Left lung (tissue), 10 donors: ENCODE data around the gene CUTC. TPM values are rescaled to one million over a fixed set of nuclear protein-coding genes. Genes with fewer than 3 reads are reported as not detected.

Experiments used
- ATAC-seq: fragments of 200-7000 bp; cut with Tn5 transposase; one replicate; pipeline ENCODE4 v1.9.1; 2020; ENCODE audit warnings: moderate library complexity
- DNase-seq, 4 donors: peaks; one replicate each; pipeline ENCODE4 v3.0.0-alpha.2; 2013 to 2020
- H3K27ac ChIP-seq, 2 donors: fragments of 200-600 bp; sonication (generic) in 1 of 2; one replicate each; pipeline versions ENCODE4 v1.5.0 to v1.8.0; 2020 to 2021
- H3K27me3 ChIP-seq, 2 donors: fragments of 200-600 bp; sonication (generic) in 1 of 2; one replicate each; pipeline versions ENCODE4 v1.5.0 to v1.8.0; 2020 to 2021
- H3K36me3 ChIP-seq, 2 donors: fragments of 200-600 bp; sonication (generic) in 1 of 2; one replicate each; pipeline versions ENCODE4 v1.5.0 to v1.8.0; 2020 to 2021
- H3K4me1 ChIP-seq, 2 donors: fragments of 200-600 bp; one replicate each; pipeline ENCODE4 v1.8.0; 2021
- H3K4me3 ChIP-seq, 2 donors: fragments of 200-600 bp; sonication (generic) in 1 of 2; one replicate each; pipeline versions ENCODE4 v1.5.0 to v1.8.0; 2020 to 2021; ENCODE audit warnings: mild to moderate bottlenecking in 1 of 2
- H3K9me3 ChIP-seq, 2 donors: fragments of 200-600 bp; sonication (generic) in 1 of 2; one replicate each; pipeline versions ENCODE4 v1.5.0 to v1.8.0; 2020 to 2021
- CTCF ChIP-seq, 2 donors: fragments of 200-600 bp; sonication (generic) in 1 of 2; IDR thresholded peaks; one replicate each; pipeline versions ENCODE4 v1.5.0 to v1.8.0; 2021; ENCODE audit warnings: antibody characterized with exemption in 2 of 2
- intact Hi-C, 2 donors: fragments of 100-400 bp; cut with DNase I; formaldehyde crosslinking; loops; one replicate each; pipeline versions ENCODE4 v1.11.2 to v1.14.2; 2022
- polyA plus RNA-seq, 6 donors: library from polyadenylated mRNA; unstranded; fragments of 120-200 nt; gene quantifications; one replicate each; pipeline ENCODE4 v1.2.1, GENCODE V29; 2013; ENCODE audit not compliant: insufficient read length in 6 of 6
- total RNA-seq, 2 donors: library from RNA; stranded (reverse); fragmentation: NEBNext Ultra II Directional; extraction: Animal tissue kit (Norgen Biotek cat#: 25700); gene quantifications; one replicate each; pipeline ENCODE4 v1.2.1, GENCODE V29; 2021
- donor health status: DM: no; HTN: yes; CAD: no.
- donor health status: DM: no; HTN: no; CAD: no.

CUTC gene
- total and polyA plus RNA-seq, 8 donors: 12.3 to 28.4 (median 22.4) TPM

DNA sequence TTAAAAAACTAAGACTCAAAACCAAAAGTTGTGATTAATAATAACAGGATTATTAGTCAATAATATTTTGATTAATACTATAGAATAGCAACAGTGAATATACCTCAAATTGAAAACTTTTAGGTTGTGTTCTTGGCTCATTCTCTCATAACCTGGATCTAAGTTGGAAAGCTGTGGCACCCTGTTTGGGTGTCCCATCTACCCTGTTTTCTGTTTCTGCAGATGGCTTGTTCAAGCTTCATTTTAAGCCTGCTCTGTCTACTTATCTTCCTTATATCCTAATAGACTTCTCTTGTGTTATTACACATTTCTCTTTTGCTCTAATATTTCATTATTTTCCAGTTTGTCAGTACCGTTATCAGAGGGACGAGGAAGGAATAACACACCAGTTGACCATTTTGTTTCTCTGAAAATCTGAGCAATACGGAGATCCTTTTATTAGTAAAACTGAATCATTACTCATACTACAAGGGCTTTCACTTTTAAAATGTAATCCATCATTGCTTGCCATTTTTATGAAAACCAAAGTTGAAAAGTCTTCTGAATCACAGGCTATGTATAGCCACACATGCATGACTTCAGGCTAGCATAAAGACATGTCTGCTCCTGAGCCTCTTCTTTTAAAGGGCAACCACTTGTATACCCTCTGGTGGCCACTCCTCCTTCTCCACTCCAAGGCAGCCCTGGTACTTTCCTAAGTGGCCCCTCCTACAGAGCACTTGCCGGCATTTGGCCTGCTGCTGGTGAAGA is 22.4 kb upstream of the CUTC start:
- Histone ChIP-seq H3K9me3 (no peaks in the 10 kb centered on the region), H3K27ac (no peak overlapping the region), H3K4me3 (no peak overlapping the region), H3K27me3 (no peaks in the 10 kb centered on the region), H3K36me3 (peaks cover 0 to 79% of the 10 kb centered on the region in 2 donors), H3K4me1 (no peaks in the 10 kb centered on the region)
- ATAC-seq: peak; percentile 86
- intact Hi-C loops: loop anchor here in 1 of 2 donors (10.0 kb wide), 1 partner anchor 75 kb away; no protein-coding TSS in a partner anchor
- no peak for TF ChIP-seq CTCF (IDR thresholded peaks at IDR 0.05)
- DNase-seq: no peak

DNA sequence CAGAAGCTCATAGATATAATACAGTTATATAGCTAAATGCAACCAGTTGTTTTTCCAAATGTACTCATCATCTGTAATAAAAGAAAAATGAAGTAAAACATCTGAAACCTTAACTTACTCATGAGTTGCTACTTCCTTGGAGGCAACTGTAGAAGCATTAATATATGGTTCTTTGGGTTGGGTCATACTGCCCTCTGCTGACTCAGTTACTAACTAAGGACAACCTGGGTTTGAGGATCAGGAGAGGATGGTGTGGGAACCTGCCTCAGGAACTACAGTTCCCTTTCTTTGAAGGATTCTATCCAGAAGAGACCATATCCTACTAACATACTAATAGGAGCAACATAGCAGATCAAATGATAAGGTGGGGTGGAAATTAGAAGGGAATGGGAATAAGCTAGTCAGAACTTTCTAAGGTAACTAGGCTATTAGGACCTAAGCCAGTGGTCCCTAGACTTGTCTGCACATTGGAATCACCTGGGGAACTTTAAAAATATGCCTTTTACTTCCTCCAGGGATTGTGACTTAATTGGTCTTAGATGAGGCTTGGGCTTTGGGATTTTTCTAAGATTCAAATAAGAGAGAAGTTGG is 20.8 kb upstream of the CUTC start:
- DNase-seq (peak in 2 of 4 donors; percentile 17 to 52), ATAC-seq (peak; percentile 90)
- peaks cover 0 to 79% of the 10 kb centered on the region in 2 donors for H3K36me3 ChIP-seq
- no peak overlapping the region for H3K4me3 ChIP-seq
- H3K27me3 ChIP-seq: no peaks in the 10 kb centered on the region
- H3K4me1 ChIP-seq: no peaks in the 10 kb centered on the region
- no peak overlapping the region for H3K27ac ChIP-seq
- no peaks in the 10 kb centered on the region for H3K9me3 ChIP-seq
- TF ChIP-seq CTCF (IDR thresholded peaks at IDR 0.05): peak in 1 of 2 donors; percentile 38
- intact Hi-C loops: loop anchor here in 1 of 2 donors (10.0 kb wide), 1 partner anchor 76 kb away; no protein-coding TSS in a partner anchor

- Histone ChIP-seq H3K27me3 (no peaks in the 10 kb centered on the region), H3K36me3 (peaks cover 0 to 94% of the 10 kb centered on the region in 2 donors), H3K9me3 (no peaks in the 10 kb centered on the region), H3K4me1 (no peaks in the 10 kb centered on the region), H3K4me3 (no peak overlapping the region), H3K27ac (no peak overlapping the region)
- no peak for ATAC-seq
- no peak for TF ChIP-seq CTCF (IDR thresholded peaks at IDR 0.05)
- intact Hi-C loops: loop anchor here in 1 of 2 donors (10.0 kb wide), 1 partner anchor 80 kb away; no protein-coding TSS in a partner anchor
- no peak for DNase-seq
These were observed 17.6 kb upstream of the CUTC start for GRCh38 chr10:99714446-99714845.

GRCh38 chr10:99720387-99720786 is 11.6 kb upstream of the CUTC start:
- intact Hi-C loops: no loop called here
- H3K27ac ChIP-seq: no peak overlapping the region
- DNase-seq: no peak
- ATAC-seq: no peak
- no peaks in the 10 kb centered on the region for H3K27me3 ChIP-seq
- no peaks in the 10 kb centered on the region for H3K4me1 ChIP-seq
- peaks cover 0 to 100% of the 10 kb centered on the region in 2 donors for H3K36me3 ChIP-seq
- no peak for TF ChIP-seq CTCF (IDR thresholded peaks at IDR 0.05)
- no peak overlapping the region for H3K4me3 ChIP-seq
- H3K9me3 ChIP-seq: no peaks in the 10 kb centered on the region

GRCh38 chr10:99730026-99730425 is 2.0 kb upstream of the CUTC start:
- no peak for TF ChIP-seq CTCF (IDR thresholded peaks at IDR 0.05)
- ATAC-seq: peak; percentile 43
- H3K4me3 ChIP-seq: no peak overlapping the region
- H3K27me3 ChIP-seq: no peaks in the 10 kb centered on the region
- H3K4me1 ChIP-seq: peaks cover 10 to 40% of the 10 kb centered on the region in 2 donors
- intact Hi-C loops: no loop called here
- no peak overlapping the region for H3K27ac ChIP-seq
- peak in 1 of 4 donors; percentile 32 for DNase-seq
- H3K9me3 ChIP-seq: no peaks in the 10 kb centered on the region
- peaks cover 0 to 29% of the 10 kb centered on the region in 2 donors for H3K36me3 ChIP-seq
